Measurements from ENCODE around the gene NOPCHAP1. TPM values are rescaled to one million over a fixed set of nuclear protein-coding genes. Genes with fewer than 3 reads are reported as not detected.

NOPCHAP1 gene
- total RNA-seq, 1 donor from 2014 or later = 9.9 TPM

DNA sequence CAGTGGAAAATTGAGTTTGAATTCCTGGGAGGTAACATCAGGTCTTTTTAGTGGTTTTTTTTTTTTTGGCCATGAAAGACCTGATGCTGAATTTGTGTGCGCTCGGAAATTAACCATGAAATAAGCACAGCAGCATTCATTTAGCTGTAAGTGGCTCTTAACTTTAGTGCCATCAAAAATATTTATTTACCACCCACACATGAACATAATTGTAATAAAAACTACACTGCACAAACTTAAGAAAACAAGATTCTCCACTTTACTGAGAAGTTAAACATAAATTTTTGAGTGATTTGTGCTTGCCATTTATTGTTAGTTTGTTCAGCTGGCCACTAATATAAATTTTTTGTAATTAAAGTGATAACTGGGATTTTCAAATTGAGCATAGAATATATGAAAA, 30.4 kb upstream of the NOPCHAP1 start:
- Mint-ChIP-seq H3K4me1 (ENCODE audit: unreplicated experiment) (peaks cover 58% of the 10 kb centered on the region), H3K27ac (ENCODE audit: unreplicated experiment) (no peak overlapping the region)

DNA sequence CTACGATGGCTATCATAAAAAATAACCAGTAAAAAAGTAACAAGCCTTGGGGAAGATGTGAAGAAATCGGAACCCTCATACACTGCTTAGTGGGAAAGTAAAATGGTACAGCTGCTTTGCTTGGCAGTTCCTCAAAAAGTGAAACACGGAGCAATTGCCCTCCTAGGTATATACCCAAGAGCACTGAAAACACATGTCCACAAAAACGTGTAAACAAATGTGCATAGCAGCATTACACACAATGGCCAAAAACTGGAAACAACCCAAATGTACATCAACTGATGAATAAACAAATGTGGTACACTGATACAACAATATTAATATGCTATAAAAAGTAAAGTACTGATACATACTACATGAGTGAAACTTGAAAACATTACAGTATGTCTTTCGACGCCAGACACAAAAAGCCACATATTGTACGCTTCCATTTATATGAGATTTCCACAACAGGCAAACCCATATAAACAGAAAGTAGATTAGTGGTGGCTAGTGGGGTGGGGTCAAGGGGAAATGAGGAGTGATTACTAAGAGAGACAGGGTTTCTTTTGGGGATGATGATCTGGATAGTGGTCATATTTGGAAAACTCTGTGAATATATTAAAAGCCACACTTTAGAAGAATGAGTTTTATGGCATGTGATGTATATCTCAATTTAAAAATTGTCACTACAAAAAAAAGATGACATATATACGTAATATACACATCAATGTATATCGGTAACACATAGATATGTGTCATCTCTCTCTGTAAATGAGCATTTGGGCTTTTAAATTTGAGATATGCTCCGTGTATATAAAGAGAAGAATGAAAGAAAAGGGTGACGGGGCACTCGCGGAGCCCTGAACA, 29.0 kb upstream of the NOPCHAP1 start:
- H3K27ac Mint-ChIP-seq (ENCODE audit: unreplicated experiment) = peak overlapping the region; percentile 61
- no peaks in the 10 kb centered on the region for H3K9me3 Mint-ChIP-seq (ENCODE audit: unreplicated experiment)
- peak overlapping the region; percentile 79 for H3K4me3 Mint-ChIP-seq (ENCODE audit: unreplicated experiment)
- peaks cover 48% of the 10 kb centered on the region for H3K4me1 Mint-ChIP-seq (ENCODE audit: unreplicated experiment)
- no peaks in the 10 kb centered on the region for H3K36me3 Mint-ChIP-seq (ENCODE audit: unreplicated experiment)
- H3K27me3 Mint-ChIP-seq (ENCODE audit: unreplicated experiment) = no peaks in the 10 kb centered on the region
- TF ChIP-seq, protein P1, sequence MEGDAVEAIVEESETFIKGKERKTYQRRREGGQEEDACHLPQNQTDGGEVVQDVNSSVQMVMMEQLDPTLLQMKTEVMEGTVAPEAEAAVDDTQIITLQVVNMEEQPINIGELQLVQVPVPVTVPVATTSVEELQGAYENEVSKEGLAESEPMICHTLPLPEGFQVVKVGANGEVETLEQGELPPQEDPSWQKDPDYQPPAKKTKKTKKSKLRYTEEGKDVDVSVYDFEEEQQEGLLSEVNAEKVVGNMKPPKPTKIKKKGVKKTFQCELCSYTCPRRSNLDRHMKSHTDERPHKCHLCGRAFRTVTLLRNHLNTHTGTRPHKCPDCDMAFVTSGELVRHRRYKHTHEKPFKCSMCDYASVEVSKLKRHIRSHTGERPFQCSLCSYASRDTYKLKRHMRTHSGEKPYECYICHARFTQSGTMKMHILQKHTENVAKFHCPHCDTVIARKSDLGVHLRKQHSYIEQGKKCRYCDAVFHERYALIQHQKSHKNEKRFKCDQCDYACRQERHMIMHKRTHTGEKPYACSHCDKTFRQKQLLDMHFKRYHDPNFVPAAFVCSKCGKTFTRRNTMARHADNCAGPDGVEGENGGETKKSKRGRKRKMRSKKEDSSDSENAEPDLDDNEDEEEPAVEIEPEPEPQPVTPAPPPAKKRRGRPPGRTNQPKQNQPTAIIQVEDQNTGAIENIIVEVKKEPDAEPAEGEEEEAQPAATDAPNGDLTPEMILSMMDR (IDR thresholded peaks at IDR 0.05) = no peak
- no peak for DNase-seq (ENCODE audit: extremely low spot score, unreplicated experiment)

More for the DNA sequence above, 30.4 kb upstream of the NOPCHAP1 start:
- no peaks in the 10 kb centered on the region for H3K27me3 Mint-ChIP-seq (ENCODE audit: unreplicated experiment)
- no peaks in the 10 kb centered on the region for H3K9me3 Mint-ChIP-seq (ENCODE audit: unreplicated experiment)
- DNase-seq (ENCODE audit: extremely low spot score, unreplicated experiment) = no peak
- no peaks in the 10 kb centered on the region for H3K36me3 Mint-ChIP-seq (ENCODE audit: unreplicated experiment)
- TF ChIP-seq, protein P1 (IDR thresholded peaks at IDR 0.05) = no peak
- no peak overlapping the region for H3K4me3 Mint-ChIP-seq (ENCODE audit: unreplicated experiment)

DNA sequence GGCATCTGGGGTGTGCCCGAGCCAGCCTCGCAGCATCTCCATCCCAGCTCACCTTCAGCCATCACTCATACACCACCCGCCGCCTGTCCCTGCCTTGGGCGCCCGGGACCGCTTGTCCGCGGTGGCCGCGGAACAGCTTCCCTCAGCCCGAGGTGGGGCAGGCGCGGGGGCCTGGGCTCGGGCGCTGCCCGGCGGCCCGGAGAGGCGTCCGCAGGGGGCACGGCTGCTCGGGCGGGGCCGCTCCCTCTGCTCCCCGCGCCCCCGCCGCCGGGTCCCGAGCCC, 28.5 kb upstream of the NOPCHAP1 start:
- TF ChIP-seq, protein P1 (IDR thresholded peaks at IDR 0.05) = no peak
- Mint-ChIP-seq H3K4me1 (ENCODE audit: unreplicated experiment) (peaks cover 43% of the 10 kb centered on the region), H3K9me3 (ENCODE audit: unreplicated experiment) (no peaks in the 10 kb centered on the region), H3K27ac (ENCODE audit: unreplicated experiment) (peak overlapping the region; percentile 61), H3K36me3 (ENCODE audit: unreplicated experiment) (no peaks in the 10 kb centered on the region), H3K27me3 (ENCODE audit: unreplicated experiment) (no peaks in the 10 kb centered on the region), H3K4me3 (ENCODE audit: unreplicated experiment) (peak overlapping the region; percentile 79)
- DNase-seq (ENCODE audit: extremely low spot score, unreplicated experiment) = no peak

DNA sequence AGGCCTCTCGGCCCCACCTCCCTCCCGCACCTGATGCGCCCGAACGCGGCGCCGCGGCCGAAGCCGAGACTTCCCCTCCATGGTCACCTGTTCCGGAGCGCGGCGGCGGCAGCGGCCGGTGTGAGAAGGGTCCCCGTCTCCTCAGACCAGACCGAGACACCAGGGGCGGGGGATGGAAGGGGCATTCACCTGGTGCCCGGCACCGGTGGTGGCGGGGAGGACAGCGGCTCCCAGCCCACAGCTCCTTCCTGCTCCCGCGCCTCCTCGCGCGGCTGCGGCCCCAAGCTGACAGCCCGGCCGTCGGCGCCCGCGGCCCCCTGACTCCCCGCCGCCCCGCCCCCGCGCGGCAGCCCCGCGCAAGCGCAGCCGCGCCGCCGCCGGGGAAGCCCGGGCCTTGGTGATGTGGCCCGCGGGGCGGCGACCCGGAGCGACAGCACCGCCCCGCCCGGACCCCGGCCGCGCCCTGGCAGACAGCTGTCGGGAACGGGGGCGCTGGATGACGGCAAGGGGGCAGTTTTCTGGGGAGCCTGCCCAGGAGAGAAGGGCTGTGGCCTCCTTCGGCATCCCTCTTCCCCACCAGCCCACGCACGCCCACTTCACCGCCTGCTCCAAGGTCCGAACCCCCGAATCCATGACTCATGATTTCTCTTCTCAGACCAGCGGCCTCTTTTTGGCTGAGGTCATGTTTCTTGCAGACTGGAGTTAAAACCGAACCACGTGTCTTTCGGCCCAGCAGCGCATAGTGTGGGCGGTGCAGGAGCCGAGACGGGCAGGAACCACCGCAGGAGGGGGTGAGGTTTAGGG, 27.9 kb upstream of the NOPCHAP1 start, which contains the start of gene SLC41A2:
SLC41A2 (minus strand) TSS at position 290 of the 804 bp plus-strand sequence. CDS start 29,763 bp downstream, outside the sequence.
- TF ChIP-seq, protein P1 (IDR thresholded peaks at IDR 0.05) = no peak
- Mint-ChIP-seq H3K4me3 (ENCODE audit: unreplicated experiment) (peak within 1 kb of the TSS; percentile 79), H3K4me1 (ENCODE audit: unreplicated experiment) (peaks cover 38% of the 10 kb centered on the region), H3K9me3 (ENCODE audit: unreplicated experiment) (no peaks in the 10 kb centered on the region), H3K36me3 (ENCODE audit: unreplicated experiment) (no peaks in the 10 kb centered on the region), H3K27me3 (ENCODE audit: unreplicated experiment) (no peaks in the 10 kb centered on the region), H3K27ac (ENCODE audit: unreplicated experiment) (peak within 1 kb of the TSS; percentile 91)
- peak; percentile 93 for DNase-seq (ENCODE audit: extremely low spot score, unreplicated experiment)

DNA sequence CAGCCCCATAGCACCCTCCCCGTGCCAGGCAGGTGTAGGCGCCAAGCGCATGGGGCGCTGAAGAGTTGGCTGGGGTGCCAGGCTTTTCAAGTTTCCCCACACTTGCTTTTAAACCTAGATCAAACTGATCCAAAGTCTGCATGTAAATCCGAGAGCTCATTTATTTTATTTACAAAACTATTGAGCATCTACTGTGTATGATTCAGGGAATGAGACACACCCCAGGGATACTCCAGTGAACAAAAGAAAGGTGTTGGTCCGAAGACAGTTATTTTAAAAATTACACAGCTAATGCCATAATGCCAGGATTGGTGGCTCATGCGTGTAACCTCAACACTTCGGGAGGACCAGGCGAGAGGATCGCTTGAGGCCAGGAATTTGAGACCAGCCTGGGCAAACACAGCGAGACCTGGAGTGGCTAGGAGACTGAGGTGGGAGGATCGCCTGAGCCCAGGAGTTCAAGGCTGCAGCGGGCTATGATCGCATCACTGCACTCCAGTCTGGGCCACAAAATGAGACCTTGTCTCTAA, 27.2 kb upstream of the NOPCHAP1 start:
- Mint-ChIP-seq H3K9me3 (ENCODE audit: unreplicated experiment) (no peaks in the 10 kb centered on the region), H3K4me1 (ENCODE audit: unreplicated experiment) (peaks cover 32% of the 10 kb centered on the region), H3K4me3 (ENCODE audit: unreplicated experiment) (peak overlapping the region; percentile 78), H3K36me3 (ENCODE audit: unreplicated experiment) (no peaks in the 10 kb centered on the region), H3K27me3 (ENCODE audit: unreplicated experiment) (no peaks in the 10 kb centered on the region), H3K27ac (ENCODE audit: unreplicated experiment) (peak overlapping the region; percentile 91)
- TF ChIP-seq, protein P1 (IDR thresholded peaks at IDR 0.05) = no peak
- DNase-seq (ENCODE audit: extremely low spot score, unreplicated experiment) = no peak

All from osteocyte (in vitro differentiated cells).